A673 (cell line): ENCODE results near the gene CDK5RAP1.

Experiments used
- EZH2 ChIP-seq: fragments of 200-600 bp; sonication (generic); IDR thresholded peaks from 2 replicates; pipeline ENCODE4 v1.6.1; 2017; ENCODE audit warnings: borderline replicate concordance, low read depth, mild to moderate bottlenecking, mixed read lengths, antibody characterized with exemption, low read length; ENCODE audit not compliant: poor library complexity, severe bottlenecking
- TF ChIP-seq, protein P1 (sequence below): fragments of 300-800, 200-600 bp; sonication (generic); conservative IDR thresholded peaks from 2 replicates; pipeline ENCODE4 v1.5.1; 2017; ENCODE audit warnings: low read depth, mild to moderate bottlenecking, antibody characterized with exemption, low read length, moderate library complexity, mixed read lengths

DNA sequence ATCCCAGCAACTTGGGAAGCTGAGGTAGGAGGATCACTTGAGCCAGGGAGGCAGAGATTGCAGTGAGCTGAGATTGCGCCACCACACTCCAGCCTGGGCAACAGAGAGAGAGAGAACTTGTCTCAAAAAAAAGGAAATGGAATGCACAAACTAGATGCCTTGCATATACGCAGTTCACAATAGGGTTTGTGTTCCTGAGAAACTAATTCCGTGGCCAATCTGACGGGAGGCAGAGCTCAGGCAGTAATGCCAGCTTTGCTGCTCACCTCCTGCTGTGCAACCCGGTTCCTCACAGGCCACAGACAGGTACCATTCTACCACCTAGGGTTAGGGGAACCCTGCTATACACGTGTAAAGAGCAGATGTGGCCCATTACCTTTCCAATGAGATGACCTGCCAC is 1.4 kb downstream of the CDK5RAP1 start:
- TF ChIP-seq, protein P1, sequence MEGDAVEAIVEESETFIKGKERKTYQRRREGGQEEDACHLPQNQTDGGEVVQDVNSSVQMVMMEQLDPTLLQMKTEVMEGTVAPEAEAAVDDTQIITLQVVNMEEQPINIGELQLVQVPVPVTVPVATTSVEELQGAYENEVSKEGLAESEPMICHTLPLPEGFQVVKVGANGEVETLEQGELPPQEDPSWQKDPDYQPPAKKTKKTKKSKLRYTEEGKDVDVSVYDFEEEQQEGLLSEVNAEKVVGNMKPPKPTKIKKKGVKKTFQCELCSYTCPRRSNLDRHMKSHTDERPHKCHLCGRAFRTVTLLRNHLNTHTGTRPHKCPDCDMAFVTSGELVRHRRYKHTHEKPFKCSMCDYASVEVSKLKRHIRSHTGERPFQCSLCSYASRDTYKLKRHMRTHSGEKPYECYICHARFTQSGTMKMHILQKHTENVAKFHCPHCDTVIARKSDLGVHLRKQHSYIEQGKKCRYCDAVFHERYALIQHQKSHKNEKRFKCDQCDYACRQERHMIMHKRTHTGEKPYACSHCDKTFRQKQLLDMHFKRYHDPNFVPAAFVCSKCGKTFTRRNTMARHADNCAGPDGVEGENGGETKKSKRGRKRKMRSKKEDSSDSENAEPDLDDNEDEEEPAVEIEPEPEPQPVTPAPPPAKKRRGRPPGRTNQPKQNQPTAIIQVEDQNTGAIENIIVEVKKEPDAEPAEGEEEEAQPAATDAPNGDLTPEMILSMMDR: no peak
- no peak for TF ChIP-seq EZH2
